HG03378 (cell line): ENCODE results near the gene C19orf18.
"Not testable (repeated sequence)": the region's sequence is repeated elsewhere in the genome, so short reads cannot be mapped to it uniquely, and the experiment has no call there.

Experiments used
- ATAC-seq: cut with Tn5 transposase; IDR thresholded peaks from one replicate; pipeline ENCODE4 v1.9.1; 2021; ENCODE audit warnings: mild to moderate bottlenecking, moderate library complexity; ENCODE audit not compliant: unreplicated experiment

C19orf18 gene

DNA sequence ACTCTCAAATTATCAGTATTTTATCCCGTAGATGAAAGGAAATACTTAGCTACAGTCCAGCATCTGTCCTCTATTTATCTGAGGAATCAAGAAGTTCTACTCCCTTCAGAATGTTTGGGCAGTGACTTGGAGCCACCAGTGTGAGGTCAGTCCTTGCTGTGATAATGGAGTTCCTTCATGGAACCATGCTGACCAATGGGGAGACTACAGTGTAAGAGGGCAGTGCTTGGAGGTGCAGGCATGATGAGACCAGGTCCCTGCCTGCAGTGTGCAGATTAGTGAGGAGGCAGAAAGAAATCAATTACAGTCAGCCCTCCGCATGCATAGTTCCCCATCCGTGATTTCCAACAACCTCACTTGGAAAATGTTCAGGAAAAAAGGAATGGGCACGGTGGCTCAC lies at the start of gene C19orf18:
Gene C19orf18, minus strand, starts transcription at position 101 of the 400 bp plus-strand sequence. CDS start 102 bp downstream, outside the sequence.
- no peak for ATAC-seq

DNA sequence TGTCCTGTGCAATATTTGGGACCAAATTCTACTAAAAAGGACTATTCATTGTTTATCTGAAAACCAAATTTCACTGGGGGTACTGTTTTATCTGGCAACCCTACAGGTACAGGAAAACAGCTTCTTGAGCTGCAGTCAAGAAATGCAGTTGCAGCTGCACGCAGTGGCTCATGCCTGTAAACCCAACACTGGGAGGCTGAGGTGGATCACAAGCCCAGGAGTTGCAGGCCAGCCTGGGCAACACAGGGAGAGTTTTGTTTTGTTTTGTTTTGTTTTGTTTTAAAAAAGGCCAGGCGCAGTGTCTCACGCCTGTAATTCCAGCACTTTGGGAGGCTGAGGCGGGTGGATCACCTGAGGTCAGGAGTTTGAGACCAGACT lies 47.9 kb upstream of the C19orf18 start:
- no peak for ATAC-seq

DNA sequence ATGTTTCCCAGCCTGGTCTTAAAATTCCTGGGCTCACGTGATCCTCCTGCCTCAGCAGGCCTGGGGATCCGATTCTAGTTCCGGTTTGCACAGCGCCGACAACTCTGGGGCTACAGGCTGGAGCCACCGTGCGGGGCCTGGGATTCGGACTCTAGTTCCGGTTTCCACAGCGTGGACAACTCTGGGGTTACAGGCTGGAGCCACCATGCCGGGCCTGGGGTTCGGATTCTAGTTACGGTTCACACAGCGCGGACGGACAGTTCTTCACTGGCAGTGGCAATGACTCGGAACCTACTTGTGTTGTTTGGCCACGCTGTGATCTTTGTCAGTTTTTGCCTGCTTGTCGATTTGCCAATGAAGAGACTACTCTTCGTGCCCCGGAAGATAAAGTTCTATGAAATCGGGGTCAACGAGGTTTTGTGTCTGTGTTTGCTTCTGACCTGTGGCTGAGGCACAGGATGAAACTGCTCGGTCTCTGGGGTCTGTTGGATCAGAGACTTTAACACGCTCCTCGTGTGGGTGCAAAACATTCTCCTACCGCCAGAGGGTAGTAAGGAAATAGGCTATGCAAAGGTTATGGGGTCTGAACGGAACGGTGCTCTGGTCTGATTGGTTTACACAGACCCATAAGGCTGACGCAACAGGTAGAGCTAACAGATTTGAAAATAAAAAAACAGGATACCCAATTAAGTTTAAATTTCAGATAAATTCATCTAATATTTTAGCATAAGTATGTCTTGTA lies 47.4 kb upstream of the C19orf18 start:
- no peak for ATAC-seq

DNA sequence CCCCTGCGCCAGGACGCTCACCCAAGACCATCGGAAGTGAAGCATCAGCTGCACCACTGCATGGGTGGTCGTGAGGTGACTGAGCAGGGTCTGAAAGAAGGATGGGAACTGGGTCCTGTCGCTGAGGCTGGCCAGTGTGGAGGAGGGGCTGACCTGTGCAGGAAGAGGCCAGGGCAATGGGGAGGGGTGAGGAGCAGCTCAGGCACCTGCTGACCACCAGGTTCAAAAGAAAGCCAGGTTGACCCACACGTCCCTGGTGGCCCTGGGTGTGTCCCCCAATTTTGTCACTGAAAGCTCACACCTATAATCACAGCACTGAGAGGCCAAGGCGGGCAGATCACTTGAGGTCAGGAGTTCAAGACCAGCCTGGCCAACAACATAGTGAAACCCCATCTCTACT lies 45.8 kb upstream of the C19orf18 start:
- no peak for ATAC-seq

DNA sequence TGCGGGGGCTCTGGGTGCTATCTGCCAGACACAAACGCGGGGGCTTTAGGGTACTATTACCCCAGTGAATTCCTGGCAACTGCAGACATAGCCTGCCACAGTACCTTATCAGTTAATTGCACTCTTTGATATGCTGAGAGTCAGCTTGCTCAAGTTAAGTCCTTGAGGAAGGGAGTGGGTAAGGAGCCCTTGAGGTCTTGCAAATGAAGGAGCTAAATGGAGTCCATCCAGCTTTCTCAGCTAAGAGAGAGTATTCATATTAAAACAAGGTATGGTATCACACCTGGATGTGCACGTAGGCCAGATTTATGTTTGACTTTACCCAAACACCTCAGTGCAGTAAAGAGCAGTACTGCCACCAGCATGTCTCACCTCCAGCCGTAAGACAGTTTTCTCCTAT lies 39.8 kb upstream of the C19orf18 start:
- ATAC-seq: no peak

DNA sequence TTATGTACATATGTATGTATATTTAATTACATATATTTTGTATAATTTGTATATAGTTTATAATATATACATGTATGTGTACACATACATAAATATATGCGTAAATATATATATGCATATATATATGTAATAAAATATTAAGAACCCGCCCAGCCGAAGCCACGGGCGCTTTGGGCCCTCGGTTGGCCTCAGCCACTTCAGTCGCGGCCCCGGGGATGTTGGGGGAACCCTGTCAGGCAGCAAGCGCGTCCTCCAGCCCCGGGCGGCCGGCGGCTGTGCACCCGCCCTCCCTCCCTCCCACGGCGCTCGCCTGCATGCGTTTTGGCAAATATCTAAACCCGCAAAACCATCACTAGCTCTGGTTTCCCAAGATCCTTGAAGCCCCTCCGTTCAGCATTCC lies 36.2 kb upstream of the C19orf18 start:
- no peak for ATAC-seq

DNA sequence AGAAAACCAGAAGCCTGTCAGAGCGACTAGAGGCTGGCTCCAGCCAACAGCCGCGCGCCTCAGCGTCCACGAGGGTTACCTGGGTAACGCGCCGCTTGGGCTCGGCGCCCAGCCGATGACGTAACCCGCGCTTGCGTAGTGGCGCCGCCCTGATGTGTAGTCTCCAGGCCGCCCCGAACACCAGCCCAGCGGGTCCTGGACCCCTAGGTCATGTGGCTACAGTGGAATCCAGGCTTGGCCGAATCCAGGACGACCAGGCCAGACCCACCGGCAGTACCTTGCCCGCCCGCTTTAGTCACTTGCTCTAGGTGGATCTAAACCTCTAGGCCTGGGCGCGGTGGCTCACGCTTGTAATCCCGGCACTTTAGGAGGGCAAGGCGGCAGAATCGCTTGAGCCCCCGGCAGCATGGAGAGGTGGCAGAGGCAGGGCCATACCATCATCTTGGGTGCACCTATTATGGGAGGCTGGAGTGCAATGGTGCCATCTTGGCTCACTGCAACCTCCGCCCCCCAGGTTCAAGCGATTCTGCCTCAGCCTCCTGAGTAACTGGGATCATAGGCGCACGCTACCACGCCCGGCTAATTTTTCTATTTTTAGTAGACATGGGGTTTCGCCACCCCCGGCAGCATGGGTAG lies 35.5 kb upstream of the C19orf18 start:
- ATAC-seq: peak; percentile 61

DNA sequence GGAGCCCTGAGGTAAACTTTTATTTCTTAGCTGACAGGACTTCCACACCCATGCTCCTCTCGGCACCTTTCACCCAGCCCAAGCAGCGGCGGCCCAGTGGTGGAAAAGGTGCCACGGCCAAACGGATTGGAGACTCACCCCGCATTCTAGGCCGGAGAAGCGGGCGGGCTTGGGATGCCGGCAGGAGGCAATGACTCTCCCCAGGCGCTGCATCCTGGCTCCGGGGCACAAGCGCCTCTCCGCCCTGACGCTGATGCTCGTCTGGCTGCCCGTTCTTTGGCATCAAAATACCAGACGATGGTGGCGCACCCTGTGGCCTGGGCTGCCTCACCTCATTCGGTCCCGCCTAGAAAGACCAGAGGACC lies 34.9 kb upstream of the C19orf18 start:
- no peak for ATAC-seq

DNA sequence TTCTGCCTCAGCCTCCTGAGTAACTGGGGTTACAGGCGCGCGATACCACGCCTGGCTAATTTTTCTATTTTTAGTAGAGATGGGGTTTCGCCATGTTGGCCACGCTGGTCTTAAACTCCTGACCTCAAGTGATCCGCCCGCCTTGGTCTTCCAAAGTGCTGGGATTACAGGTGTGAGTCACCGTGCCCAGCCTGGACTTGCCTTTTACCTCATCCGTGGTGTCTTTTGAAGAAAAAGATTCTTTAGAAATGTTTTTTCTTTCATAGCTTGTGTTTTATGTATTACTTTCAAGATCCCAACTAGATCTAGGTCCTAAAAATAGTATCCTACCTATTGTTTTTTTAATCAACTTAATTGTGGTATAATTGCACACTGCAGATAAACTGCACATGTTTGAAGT lies 34.5 kb upstream of the C19orf18 start:
- ATAC-seq: not testable (repeated sequence)

DNA sequence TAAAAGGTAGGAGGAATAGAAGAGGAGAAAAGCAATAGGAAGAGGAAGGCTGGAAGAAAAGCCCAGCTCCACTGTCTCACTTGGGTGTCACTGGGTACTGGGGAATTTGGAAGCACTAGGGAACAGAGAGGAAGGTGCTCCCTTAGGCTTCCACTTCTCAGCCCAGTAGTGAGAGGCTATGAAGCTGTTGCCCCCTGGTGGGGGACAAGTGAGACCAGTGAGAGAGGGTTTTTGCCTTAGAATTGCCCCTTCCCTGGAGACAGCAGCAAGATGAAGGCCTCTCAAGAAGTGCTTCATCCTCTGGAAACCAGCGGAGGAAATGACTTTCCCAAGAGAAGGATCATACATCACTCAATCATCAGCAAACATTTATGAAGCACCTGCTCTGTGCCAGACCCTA lies 33.0 kb upstream of the C19orf18 start:
- no peak for ATAC-seq

DNA sequence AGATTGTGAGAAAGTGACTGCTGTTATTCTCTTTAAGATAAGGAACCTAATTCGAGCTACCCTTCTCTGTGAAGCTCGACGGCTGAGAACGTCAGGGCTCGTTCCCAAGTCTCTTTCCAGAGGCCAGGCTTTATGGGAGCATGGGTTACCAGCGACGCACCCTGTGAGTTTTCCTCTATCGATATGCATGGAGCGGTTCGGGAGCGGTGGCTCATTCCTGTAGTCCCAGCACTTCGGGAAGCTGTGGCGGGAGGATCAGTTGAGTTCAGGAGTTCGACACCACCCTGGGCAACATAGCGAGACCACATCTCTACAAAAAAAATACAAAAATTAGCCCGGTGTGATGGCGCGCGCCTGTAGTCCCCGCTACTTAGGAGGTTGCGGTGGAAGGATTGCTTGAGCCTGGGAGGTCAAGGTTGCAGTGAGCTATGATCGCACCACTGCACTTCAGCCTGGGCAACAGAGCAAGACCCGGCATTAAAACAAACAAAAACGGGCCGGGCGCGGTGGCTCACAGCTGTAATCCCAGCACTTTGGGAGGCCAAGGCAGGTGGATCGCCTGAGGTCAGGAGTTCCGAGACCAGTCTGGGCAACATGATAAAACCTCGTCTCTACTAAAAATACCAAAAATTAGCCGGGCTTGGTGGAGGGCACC lies 29.0 kb upstream of the C19orf18 start:
- no peak for ATAC-seq

DNA sequence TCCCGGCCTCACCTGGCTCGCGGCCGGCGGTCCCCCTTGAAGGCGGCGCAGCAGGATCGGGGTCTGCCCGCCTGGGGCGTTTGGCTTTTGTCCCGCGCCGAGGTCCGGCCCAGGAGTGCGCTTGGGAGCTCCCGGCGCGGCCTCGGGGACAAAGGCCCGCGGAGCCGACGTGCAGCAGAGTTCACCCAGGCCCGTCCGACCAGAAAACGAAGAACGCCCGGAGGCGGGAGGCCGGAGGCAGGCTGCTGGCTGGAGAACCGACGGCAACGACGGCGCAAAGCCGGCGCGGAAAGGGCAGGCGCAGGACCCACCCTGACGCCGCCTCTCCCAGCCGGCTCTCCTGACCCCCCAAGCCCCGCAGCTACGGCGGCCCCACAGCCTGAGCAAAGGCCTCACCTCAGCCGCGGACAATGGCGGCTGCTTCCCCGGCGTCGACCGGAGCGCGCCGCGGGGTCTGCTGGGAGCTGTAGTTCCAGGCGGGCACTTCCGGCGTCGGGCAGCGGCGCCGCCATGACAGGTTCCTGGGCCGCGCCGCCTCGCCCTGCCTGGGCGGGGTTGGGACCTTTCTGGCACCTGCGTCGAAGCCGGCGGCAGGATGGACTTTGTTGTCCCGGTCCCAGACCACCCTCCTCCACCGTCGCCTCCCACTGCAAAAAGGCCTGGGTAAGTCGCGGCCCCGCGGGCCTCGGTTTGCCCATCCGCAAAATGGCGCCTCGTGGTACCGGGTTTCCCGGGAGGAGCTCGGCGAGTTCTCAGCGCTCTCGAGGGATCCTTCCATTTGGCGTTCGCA lies 28.2 kb upstream of the C19orf18 start, which contains the start of gene ZNF606:
Gene ZNF606, minus strand, starts transcription at position 437 of the 790 bp plus-strand sequence. CDS start 1,501 bp downstream, outside the sequence.
- ATAC-seq: peak; percentile 81

DNA sequence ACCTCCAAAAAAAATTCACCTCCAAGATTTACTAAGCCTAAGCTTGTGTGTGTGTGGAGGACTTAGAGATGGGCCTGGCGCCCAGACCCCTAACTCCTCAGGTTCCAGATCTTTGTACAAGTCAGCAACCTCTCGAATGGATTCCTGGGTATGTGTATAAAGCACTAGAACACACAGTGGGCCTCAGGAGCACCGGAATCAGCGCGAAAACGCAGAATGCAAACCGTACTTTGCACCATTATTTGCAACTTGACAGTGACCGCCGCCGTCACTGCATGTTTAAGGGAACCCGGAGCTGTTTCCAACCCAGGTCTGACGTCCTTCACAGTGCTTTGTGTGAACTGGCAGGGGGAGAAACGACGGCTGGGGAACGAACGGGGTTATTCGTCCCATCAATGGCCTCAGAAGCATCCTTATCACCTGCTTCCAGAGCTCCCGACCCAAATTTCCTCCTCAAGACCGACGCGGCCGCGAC lies 27.6 kb upstream of the C19orf18 start:
- no peak for ATAC-seq

DNA sequence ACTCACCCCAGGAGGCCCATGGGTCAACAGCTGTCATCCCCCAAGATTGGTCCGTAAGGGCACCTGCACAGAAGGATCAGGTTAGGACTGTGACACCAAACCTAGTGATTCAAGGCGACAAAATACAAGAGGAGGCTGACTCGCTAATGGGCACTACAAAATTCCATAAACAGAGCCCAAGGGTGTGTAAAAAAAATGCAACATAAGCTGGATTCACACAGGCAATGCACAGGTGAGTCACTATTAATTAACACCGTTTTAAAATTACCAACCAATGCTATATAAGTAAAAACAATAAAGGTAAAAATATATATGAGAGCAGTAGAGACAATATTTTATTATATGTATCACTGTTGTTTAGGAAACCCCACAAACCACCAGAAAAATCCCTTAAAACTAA lies 26.3 kb upstream of the C19orf18 start:
- no peak for ATAC-seq

DNA sequence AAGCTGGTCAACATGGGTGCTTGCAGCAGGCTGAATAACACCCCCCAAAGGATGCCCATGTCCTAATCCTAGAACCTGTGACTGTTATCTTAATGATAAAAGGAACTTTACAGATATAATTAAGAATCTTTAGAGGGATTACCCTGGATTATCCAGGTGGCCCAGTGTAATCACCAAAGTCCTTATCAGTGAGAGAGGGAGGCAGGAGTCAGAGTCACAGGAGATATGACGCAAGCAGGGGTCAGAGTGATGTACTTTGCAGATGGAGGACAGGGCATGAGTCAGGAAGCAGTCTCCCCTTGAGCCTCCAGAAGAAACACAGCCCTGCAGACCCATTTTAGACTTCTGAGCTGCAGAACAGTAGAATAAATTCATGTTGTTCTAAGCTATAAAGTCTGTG lies 18.5 kb upstream of the C19orf18 start:
- no peak for ATAC-seq

DNA sequence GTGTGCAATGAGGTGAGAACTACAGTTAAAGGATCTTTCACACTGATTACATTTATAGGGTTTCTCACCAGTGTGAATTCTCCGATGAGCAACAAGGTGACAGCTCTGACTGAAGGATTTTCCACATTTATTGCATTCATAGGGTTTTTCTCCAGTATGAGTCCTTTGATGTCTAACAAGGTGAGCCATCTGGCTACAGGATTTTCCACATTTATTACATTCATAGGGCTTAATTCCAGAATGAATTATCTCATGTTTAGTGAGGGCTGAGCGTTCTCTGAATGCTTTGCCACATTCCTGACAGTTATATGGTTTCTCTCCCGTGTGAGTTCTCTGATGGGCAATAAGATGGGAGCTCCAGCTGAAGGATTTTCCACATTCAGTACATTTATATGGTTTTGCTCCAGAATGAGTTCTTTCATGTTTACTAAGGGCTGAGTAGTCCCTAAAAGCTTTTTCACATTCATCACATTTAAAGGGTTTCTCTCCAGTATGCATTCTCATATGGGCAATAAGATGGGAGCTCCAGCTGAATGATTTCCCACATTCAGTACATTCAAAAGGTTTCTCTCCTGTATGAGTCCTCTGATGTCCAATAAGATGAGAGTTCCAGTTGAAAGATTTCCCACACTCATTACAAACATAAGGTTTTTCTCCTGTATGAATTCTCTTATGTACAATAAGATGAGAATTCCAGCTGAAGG lies 4.4 kb upstream of the C19orf18 start:
- no peak for ATAC-seq

DNA sequence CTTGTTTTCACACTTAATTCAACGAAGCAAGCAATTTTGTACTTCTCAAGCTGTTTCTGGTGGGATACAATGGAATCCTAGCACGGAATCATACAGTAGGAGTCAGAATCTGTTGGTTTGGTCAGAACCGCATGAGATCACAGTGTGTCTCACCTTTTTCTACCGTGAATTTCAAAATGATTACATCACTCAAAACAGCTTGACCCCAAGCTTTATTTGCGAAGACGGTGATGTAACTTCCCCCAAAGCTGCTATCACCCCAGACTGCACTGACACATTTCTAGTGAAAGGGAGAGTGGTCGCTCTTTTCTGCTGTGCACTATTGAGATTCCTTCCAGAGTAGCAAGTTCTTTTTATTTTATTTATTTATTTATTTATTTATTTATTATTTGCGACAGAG lies 9.6 kb downstream of the C19orf18 start:
- ATAC-seq: no peak

DNA sequence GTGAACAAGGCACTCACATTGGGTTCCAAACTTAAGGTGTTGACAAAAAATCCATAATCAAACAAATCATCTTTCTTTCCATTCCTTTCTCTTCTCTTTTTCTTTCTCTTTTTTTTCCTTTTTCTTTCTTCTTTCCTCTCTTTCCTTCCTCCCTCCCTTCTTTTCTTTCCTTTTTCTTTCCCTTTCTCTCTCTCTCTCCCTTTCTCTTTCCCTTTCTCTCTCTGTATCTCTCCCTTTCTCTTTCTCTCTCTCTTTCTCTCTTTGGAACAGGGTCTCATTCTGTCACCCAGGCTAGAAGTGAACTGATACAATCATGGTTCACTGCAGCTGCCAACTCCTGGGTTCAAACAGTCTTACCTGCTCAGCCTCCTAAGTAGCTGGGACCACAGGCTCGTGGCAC lies 12.5 kb downstream of the C19orf18 start:
- no peak for ATAC-seq

DNA sequence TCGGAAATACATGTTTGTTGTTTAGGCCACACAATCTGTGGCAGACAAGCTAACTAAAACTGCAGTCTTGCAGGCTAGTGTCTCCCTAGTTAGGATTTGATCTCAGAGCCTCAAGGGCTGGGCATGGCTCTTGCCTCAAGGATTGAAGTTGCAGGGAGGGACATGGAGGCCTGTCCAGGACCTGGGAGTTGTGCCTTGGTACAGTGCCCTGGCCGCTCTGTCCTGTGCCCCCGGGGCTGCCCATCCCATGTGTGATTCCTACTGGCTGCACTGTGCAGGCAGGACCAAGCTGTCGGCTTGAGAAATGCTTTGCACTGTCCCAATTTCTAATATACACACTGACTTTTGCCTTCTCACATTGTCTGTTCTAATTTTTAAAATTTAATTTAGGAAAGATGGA lies 19.3 kb downstream of the C19orf18 start:
- no peak for ATAC-seq

DNA sequence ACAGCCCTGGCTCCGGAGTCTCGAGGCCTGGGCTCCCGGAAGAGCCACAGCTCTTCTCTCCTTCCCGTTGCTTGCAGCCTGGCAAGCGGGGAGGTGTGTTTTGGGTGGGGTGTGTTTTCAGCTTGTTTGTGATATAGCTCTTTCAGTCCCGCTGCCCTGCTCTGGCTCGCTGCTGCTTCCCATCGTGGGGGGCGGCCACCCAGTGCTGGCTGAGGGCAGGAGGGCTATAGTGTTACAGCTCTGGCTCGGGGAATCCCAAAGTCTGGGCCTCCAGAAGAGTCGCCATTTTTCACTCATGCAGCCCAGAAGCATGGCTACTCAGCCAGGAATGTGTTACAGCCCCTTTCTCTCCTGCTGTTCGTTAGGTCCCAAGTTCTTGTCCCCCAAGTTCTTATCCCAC lies 24.6 kb downstream of the C19orf18 start:
- ATAC-seq: no peak

DNA sequence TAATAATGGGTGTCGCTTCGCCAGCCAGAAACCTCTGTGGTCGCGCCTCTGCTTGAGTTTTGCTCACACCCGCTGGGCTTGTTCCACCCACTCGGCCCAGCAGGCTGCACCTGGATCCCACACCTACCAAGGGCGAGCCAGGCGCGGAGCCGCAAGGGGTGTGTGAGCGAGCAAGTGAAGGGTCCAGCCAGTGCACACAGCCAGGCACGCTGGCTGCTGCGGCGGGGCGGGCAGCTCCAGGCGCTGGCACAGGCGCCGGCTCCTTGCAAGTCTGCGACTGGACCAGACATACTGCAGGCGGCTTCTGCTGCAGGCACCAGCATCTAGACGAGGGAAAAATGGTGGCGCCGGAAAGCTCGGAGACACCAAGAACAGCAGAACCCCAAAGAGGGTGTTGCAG lies 25.0 kb downstream of the C19orf18 start:
- ATAC-seq: no peak
